ENCODE results near the gene IPCEF1.

Gene IPCEF1, protein sequence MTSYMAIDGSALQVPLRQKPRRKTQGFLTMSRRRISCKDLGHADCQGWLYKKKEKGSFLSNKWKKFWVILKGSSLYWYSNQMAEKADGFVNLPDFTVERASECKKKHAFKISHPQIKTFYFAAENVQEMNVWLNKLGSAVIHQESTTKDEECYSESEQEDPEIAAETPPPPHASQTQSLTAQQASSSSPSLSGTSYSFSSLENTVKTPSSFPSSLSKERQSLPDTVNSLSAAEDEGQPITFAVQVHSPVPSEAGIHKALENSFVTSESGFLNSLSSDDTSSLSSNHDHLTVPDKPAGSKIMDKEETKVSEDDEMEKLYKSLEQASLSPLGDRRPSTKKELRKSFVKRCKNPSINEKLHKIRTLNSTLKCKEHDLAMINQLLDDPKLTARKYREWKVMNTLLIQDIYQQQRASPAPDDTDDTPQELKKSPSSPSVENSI

DNA sequence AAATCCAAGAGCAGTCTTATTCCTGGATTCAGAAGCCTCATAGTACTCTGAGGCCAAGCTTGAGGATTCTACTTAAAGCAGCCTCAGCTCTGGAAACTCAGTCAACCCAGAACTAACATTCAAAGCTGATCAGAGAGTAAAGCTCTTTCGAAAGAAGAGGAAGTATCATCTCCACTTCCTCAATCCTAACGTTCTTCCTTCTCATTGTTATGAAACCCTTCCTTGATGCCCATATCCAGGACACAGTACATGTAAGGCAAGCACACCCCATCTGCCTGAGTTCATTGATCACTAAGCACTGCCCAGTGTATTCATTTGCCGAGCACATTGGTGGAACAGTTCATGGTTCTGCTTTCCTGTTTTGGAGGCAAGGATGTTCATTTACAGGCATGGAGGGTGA lies at the start of gene IPCEF1:
TSS of gene IPCEF1 (minus strand) at position 114 of the 400 bp plus-strand sequence. CDS start 90,856 bp downstream, outside the sequence.
- no peak for FAIRE-seq

DNA sequence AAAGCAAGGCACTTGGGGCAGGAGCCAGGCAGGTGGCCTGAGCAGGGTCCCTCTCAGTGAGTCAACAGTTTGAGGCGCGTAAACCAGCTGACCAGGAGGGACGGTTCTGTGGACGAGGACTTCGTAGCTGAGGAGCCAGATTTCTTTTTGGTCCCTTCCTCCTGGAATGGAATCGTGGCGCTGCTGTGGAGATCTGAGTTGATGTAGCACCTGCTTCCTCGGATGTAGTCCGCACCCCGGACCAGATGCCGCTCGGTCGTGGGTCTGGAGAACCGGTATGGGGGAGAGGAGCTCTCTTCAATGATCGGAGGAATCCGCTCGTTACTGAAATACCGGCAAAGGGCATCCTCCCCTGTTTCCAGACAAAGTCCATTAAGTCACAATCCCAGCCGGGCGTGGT lies 49.7 kb upstream of the IPCEF1 start:
- no peak for FAIRE-seq

DNA sequence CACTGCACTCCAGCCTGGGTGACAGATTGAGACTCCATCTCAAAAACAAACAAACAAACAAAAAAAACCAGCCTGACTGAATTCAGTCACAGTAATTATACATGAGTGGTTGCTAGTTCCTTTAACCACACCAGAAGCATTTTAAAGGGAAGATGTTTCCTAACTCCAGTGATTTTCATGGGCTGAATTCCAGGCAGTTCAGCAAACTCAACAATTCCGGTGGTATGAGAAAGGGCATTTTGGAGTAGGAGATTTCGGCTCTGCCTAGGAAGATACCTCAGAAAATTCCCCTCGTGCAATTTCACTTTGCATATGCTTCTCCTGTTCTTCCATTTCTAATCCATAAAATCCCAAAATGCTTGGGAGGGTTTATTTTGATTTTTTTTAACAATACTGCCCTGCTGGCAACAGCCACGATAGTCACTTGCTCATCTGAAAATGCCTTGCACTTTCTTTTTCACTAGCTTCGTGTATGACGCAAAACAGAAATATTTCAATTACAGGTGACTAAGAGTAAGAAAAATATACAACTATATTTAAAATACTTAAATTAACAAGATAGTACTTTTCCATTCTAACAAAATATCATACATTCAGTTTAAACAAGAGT lies 48.3 kb upstream of the IPCEF1 start:
- no peak for FAIRE-seq

DNA sequence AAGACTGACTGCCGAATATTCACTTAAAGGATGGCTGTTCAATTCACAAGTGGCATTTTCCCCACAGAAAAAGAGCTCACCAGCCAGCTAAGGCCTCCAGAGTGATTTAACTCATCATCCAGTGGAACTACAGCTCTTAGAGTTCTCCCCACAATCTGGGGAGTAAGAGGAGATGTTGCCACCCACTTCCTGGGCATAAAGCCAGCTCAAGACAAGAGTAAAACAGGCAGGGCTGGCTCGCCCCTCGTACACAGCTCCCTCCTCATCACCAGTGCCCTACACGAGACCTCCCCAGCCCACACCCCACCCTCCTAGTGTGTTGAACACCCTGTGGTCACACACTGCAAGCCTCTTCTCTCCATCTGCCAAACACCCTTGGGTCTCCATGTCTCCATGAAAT lies 47.2 kb upstream of the IPCEF1 start:
- FAIRE-seq: no peak

DNA sequence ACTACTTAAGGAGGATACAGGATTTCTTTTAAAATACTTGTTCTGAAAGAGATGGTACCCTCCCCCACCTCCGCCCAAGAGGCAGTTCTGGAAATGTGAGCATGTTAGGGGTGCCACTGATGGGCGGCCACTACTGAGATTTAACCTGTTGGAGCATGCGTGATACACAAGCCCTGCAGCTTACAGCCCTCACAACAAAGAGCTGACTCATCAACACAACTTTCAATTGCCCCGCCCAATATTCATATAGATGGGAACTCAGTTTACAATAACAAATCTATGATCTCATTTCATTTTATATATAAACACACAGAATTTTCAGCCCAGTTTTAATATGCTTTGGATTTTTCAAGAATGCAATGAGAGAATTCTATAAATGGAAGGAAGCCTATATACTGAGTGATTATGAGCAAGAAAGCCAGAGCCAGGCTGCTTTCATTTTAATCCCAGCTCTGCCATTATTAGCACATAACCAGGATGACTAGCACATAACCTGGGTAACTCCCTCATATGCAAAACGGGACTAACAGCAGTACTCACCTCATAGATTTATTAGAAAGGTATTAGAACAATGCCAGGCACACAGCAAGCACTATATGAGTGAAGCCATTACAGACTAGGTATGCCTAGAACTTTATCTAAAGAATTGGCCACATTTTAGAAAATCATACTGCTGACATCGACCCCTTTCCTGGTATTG lies 45.6 kb upstream of the IPCEF1 start:
- no peak for FAIRE-seq

DNA sequence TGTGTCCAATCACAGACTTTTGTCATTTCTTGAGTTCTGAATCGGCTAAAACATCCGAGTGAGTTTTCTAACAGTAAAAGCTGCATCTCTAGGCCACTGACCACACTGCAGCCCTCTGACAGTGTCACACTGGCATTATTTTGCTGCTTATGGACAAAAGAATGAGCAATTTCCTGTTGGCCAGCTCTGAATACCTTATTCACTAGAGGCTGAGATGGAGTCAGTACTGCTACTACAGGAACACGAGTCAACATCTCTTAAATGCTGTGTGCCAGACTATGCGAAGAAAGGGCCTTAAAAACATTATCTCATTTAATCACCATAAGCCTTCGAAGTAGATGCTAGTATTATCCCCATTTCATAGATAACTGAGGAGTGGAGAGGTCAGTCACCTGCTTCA lies 42.5 kb upstream of the IPCEF1 start:
- FAIRE-seq: no peak

DNA sequence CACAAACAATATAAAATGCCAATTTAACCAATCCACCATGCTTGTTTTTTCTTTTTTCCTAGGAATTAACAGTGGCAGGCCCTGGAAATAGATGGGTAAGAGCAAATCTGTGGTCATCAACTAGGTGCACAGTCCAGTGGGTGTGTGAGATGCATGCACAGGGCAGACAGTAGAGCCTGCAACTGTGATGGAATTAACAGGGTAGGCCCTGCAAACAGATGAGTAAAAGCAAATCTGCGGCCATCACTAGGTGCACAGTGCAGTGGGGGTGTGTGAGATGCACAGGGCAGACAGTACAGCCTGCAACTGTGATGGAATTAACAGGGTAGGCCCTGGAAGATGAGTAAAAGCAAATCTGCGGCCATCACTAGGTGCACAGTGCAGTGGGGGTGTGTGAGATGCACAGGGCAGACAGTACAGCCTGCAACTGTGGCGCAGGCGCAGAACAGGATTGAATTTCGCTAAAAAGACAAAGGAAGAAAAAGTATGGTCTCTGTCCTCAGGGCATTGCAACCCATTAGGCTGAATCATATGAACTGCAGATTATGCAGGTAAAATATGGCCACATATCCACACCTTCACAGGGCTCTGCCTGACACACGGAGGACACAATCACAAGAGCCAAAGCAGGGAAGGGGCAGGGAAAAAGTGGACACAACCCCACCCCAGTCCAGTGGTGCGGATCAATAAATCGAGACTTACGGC lies 41.0 kb upstream of the IPCEF1 start:
- FAIRE-seq: no peak

DNA sequence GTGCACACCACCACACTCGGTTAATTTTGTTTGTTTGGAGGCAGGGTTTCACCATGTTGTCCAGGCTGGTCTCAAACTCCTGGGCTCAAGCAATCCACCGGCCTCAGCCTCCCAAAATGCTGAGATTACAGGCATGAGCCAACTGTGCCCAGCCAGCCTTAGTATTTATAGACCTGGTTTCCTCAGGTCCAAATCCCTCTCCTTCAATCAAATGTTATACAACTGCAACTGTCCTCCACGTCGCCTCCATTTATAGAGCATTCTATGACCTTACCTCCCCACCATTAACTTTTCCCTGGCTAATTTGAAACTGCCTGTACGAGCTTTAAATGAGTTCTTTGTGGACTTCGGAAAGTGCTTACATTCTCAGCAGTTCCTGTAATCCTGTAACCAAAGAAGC lies 39.3 kb upstream of the IPCEF1 start:
- no peak for FAIRE-seq

DNA sequence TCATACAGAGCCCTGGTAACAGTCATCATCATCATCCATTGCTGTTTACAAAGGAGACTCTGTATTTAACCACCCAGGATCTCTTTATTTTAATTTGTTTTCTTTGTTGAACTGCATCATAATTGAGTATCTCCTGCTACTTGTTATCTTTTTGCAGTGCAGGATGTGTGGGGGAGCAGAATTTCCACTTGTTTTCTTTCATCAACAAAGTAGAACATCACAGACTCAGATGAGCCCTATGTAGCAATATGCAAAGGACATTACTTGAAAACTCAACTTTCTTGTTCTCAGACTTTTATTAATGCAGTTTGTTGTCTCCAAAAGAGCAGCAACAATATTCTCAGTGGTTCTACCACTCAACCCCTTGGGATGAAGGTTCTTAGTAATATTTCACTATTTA lies 38.7 kb upstream of the IPCEF1 start:
- no peak for FAIRE-seq

DNA sequence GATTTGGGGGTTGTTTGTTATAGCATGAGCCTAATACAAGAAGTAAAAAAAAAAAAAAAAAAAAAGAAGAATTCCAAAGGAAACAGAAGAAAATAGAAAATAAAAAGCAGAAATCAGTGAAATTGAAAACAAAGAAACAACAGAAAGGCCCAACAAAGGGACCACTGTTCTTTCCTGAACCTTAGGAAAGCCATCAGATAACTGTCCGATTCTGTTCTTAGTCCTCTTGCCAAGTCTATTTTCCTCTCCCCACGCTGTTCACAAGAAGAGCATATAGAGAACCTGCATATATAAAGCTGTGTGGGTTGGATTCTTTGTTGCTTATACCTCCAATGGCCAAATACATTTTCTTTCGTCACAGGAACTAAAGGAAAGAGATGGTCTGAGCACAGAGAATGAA lies 38.0 kb upstream of the IPCEF1 start:
- FAIRE-seq: no peak

DNA sequence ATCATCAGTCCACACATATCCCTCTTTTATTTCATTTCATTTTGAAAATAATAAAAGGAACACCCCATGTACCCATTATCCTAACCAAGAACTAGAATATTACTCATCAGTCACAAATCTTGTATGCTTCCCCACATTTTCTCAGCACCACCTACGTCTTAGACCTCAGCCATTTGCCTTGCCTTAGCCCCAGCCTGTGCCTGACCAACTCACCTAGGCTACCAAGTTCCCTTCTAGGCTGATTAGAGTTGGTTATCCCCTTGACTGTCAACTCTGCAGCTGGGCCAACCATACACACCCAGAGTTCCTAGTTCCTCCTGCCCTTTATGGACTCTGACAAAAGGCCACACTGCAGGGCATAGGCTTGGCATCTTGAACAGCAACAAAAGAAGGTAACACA lies 33.4 kb upstream of the IPCEF1 start:
- FAIRE-seq: no peak

DNA sequence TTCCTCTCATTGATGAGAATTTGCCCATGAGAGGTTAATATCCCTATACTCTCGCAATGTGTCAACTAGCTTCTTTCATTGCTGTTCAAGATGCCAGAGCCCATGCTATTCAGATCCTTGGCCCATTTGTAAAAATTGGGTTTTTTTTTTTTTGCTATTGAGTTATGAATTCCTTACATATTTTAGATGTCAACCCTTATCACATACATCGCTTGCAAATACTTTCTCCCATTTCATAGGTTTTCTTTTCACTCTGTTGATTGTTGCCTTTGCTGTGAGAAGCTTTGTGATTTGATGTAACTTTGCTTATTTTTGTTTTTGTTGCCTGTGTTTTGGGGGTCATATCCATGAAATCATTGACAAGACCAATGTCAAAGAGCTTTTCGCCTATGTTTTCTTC lies 32.2 kb upstream of the IPCEF1 start:
- no peak for FAIRE-seq

DNA sequence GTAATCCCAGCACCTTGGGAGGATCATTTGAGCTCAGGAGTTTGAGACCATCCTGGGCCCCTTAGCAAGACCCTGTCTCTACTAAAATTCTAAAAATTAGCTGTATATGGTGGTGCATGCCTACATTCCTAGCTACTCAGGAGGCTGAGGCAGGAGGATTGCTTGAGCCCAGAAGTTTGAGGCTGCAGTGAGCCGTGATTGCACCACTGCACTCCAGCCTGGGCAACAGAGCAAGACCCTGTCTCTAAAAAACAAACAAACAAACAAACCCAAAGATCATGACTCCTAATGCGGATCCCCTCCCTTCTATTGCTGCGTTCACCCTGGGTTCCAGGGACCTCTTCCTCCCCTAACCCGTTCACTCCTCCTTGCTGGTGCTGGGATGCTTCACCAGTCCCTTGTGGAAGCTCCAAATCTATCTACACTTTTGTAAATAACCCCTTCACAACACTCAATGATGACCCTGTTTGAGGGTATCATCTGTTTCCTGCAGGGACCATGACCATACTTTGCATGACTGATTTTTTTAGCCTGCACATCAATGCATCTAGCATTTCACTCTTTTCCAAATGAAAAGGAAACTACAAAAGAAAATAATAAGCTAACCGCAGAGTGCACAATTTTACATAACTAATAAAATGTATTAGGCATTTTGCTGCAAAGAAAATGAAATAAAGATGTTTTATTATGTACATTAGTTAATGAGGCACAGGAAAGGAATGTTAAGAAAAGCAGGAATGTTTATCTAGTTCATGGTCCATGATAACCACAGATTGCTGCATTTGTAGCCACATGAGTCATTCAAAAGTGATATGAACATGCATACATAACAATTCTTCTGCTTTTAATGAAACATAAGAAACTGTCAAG lies 30.5 kb upstream of the IPCEF1 start:
- no peak for FAIRE-seq

DNA sequence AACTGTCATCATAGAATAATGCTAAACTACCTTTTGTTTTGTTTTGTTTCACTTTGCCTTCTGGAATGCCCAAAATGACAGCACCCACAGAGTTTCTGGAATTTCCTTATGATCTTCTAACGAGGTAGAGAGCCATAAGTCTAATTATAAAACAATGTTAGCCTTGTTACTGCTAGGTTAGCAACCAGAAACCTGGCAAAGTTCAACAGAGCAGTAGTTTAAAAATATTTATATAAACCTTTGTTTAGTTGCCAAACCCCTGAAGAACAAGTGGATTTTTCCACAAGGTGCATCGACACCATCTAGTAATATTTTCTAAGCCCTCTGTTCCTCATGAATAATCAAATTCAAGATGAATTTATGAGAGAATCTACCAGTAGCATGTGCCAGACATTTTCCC lies 27.6 kb upstream of the IPCEF1 start:
- no peak for FAIRE-seq

DNA sequence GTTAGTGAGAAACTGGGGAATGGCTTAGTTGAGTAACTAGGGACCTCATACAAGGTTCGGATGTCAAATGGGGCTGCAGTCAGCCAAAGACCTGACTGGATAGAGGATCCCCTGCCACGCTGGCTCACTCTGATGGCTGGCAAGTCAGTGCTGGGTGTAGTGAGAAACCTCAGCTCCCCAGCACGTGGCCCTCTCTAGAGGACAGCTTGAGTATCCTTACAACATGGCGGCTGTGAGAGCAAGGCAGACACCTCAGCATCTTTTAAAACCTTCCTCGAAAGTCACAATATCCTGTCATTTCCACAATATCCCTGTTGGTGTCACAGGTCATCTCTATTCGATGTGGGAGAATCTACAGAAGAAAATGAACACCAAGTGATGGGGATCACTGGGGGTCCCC lies 26.7 kb upstream of the IPCEF1 start:
- no peak for FAIRE-seq

DNA sequence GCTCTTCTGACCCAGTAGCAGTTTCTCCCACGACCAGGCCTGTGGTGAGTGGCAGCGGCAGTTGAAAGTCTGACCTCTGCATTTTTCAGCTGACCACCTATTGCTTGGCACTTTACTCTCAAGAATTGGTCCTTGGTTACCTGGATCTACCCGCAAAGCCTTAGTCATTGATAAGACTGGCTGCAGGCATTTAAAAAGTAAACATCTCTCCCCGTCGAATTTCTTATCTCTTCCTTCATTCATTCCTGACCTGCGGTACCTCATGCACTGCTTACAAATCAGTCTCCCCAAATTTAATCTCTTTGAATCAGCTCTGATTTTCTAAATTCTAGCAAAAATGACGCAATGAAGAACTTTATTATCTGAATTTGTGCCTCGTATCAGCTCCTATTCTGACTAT lies 26.1 kb upstream of the IPCEF1 start:
- no peak for FAIRE-seq

DNA sequence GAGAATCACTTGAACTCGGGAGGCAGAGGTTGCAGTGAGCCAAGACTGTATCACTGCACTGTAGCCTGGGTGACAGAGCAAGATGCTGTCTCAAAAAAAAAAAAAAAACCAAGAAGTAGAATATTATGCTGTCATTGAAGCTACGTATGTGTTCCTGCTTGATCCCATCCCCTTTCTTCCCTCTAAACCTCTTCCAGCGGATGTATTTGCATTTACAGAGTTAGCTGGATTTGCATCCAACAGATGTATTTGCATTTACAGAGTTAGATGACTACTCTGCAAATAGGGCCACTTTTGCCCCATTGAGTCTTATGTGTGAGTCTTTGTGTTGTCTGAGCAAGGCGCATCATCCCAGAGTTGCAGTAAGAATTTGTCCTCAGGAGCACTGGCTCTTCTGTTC lies 24.9 kb upstream of the IPCEF1 start:
- FAIRE-seq: no peak

DNA sequence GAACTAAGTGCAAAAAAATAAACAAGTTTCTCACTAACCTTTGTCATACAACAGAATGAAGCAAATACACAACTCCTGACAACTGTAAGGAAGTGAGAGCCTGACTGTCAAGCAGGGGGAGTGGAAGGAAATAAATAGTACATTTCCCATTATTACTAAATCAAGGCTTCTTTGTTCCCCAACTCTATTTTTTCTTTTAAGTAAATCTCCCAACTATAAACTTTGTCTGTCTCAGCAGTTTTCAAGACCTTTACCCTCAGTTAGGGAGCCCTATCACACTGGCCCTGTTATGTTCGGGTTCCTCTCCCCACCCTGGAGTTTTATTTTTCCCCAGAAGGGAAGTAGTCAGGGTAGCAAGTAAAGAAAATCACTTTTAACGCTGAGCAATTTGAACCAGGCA lies 24.1 kb upstream of the IPCEF1 start:
- no peak for FAIRE-seq

DNA sequence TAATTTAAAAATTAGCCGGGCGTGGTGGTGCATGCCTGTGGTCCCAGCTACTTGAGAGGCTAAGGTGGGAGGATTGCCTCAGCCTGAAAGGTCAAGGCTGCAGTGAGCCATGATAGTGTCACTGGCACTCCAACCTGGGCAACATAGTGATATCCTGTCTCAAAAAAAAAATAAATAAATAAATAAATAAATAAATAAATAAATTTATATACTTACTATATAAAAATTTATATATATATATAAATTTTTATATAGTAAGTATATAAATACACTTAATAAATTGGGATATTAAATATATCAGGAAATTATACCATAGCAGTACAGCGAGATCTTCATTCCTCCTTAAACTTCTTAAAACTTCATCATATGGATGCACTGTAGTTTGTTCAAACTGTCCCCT lies 23.0 kb upstream of the IPCEF1 start:
- no peak for FAIRE-seq

DNA sequence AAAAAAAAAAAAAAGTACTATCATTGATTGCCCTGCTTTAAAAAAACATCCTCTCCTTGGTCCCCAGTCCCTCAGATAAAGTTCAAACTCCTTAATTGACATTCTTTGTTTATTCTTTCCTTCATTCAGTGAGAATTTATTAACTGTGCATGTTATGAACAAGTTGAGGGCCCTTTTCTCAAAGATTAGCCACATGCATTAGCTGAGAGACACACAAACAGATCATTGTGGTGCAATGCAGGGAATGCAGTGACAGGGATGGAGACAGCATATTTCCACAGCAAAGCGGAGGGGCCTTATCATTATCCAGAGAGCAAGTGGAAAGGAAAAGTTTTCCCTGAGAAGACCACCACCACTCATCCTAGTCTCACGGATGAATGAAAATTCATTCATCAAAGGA lies 21.9 kb upstream of the IPCEF1 start:
- no peak for FAIRE-seq

DNA sequence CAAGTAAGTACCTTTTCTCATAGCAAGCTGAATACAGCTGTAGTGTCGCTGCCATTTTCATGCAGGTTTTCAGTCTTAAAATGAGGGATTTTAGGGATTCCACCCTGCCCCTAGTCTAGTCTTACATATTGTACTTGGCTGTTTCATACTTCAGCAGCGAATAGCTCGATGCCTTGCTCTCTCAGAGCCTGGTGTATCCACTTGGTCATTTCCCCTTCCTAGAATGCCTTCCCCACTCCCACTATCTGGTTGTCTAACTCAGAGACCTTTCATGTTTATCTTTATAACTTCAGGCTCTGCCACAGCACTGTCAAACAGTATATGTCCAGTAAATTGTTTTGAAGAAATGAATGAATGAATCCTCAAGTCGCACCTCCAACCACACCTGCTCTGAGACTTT lies 21.1 kb upstream of the IPCEF1 start:
- no peak for FAIRE-seq

DNA sequence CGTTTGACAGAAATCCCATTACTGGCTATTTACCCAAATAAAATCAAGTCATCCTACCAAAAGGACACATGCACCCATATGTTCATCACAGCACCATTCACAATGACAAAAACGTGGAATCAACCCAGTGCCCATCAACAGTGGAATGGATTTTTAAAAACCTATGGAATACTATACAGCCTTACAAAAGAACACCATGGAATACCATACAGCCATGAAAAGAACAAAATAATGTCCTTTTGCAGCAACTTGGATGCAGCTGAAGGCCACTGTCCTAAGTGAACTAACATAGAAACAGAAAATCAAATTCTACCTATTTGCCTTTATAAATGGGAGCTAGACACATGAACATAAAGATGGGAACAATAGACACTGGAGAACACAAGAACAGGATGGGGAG lies 17.4 kb upstream of the IPCEF1 start:
- no peak for FAIRE-seq

DNA sequence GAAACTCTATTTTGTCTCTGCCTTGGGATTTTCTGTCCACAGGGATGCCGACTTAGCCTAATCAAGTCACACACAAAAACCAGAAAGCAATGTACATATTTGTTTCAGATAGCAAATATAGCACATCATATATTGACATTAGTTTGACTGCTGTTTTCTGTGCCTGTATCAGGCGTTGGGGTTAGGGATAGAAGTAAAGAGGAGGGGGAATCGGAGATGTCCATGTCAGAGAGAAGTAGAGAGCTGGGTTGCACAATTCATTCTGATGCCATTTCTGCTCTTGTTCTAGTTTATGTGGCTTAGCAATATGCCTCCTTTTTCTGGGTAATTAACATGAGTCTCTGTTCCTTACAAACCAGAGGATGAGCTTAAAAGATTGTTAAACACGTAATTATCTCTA lies 14.7 kb upstream of the IPCEF1 start:
- no peak for FAIRE-seq

Data from TTC549 (cell line).